Activated B cell treated with CpG ODN at 0.5 μM for 24 hours (primary cell): ENCODE results near the gene C10orf95. TPM values are rescaled to one million over a fixed set of nuclear protein-coding genes. Genes with fewer than 3 reads are reported as not detected.
"Not testable (repeated sequence)": the region's sequence is repeated elsewhere in the genome, so short reads cannot be mapped to it uniquely, and the experiment has no call there.

ENCODE experiments used
- ATAC-seq: fragments of 200-7000 bp; cut with Tn5 transposase; one replicate; pipeline ENCODE4 v1.10.0; 2021; ENCODE audit warnings: low read depth, mild to moderate bottlenecking, moderate library complexity
- CTCF ChIA-PET: fragments of 350-600 bp; sonication (Branson Sonifier 250); formaldehyde crosslinking; loops from one replicate; lab custom pipeline; 2021; ENCODE audit warnings: antibody characterized with exemption; lab: Charles Lee
- POLR2A ChIA-PET: fragments of 350-600 bp; sonication (Branson Sonifier 250); formaldehyde crosslinking; loops from one replicate; lab custom pipeline; 2021; ENCODE audit warnings: antibody characterized with exemption; lab: Charles Lee
- DNase-seq: peaks from one replicate; pipeline ENCODE4 v3.0.0; 2022
- H3K27ac Mint-ChIP-seq: one replicate; pipeline ENCODE4 v1.8.0; 2020; ENCODE audit warnings: mixed read lengths
- H3K27me3 Mint-ChIP-seq: one replicate; pipeline ENCODE4 v1.8.0; 2021; ENCODE audit warnings: mixed read lengths
- H3K36me3 Mint-ChIP-seq: one replicate; pipeline ENCODE4 v1.8.0; 2021; ENCODE audit warnings: low read depth, mixed read lengths
- H3K4me1 Mint-ChIP-seq: one replicate; pipeline ENCODE4 v1.8.0; 2021; ENCODE audit warnings: mixed read lengths
- H3K4me3 Mint-ChIP-seq: one replicate; pipeline ENCODE4 v1.8.0; 2020; ENCODE audit warnings: mild to moderate bottlenecking, mixed read lengths
- H3K9me3 Mint-ChIP-seq: one replicate; pipeline ENCODE4 v1.8.0; 2020; ENCODE audit warnings: mixed read lengths
- intact Hi-C: fragments of 100-400 bp; cut with micrococcal nuclease; formaldehyde crosslinking; loops from one replicate; pipeline ENCODE4 v1.15.1; 2024
- total RNA-seq: library from RNA; stranded (reverse); gene quantifications from 2 replicates; pipeline ENCODE4 v1.2.3, GENCODE V29; 2022
- TF ChIP-seq, protein P1 (sequence below): fragments of 200-600 bp; IDR thresholded peaks from one replicate; pipeline ENCODE4 v1.8.0; 2022; ENCODE audit warnings: antibody characterized with exemption, mild to moderate bottlenecking

Gene C10orf95, protein sequence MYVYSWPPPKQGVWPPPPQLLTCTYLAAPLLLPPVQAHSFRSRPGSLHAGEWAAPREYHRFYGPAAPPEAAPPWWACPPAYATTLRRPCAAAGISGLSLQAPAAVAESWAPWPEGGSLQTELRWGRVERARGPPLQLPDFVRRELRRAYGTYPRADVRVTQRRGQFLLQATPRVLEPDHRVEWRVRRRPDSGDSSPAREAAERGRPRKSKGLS
- 0.35 and 0.51 TPM in 2 replicates for total RNA-seq

DNA sequence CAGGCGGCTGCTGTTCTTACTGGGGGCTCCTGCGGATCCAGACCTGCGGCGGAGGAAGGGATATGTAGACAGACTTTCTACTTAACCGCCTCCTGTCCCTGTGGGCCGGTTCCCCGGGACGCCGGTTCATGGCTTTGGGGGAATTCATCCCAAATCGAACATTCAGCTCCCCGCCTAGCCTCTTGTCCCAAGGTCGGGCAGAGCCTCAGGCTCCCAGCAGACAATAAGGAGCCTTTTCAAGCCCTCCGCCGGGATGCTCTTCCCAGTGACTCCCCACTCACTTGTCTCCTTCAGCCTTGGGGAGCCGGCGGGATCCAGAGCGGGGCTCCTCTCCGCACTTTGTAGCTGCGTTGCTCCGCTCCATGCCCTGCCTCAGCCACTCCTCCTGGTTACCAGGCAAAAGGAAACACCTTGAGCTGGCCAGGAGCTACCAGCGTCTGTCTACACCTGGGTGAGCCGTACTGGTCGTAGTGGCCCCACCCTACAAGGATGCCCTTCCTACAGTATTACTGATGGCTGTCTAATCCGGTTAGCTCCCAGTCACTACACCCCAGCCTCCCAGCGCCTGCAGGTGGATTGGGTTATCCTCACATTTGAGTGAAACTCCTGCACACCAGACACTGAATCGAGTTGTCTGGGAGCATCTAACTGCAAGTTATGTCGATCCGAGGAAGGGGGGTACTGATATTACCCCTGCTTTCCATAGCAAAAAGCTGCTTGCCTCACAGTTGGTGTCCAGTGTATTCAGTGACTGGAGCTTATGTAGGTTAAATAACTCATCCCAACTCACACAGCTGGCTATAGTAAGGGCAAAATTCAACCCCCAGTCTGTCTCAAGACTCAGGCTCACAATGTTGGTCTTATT lies at the start of gene C10orf95:
C10orf95 (minus strand) TSS at position 439 of the 865 bp plus-strand sequence. CDS start 450 bp downstream, outside the sequence.
- Mint-ChIP-seq H3K36me3 (peaks cover 24% of the 10 kb centered on the region), H3K4me1 (peaks cover 24% of the 10 kb centered on the region), H3K9me3 (no peaks in the 10 kb centered on the region), H3K27ac (peak within 1 kb of the TSS; percentile 75), H3K27me3 (no peaks in the 10 kb centered on the region), H3K4me3 (peak within 1 kb of the TSS; percentile 79)
- ChIA-PET CTCF (interaction anchor here (1.0 to 2.1 kb wide), 4 partner anchors 16 to 221 kb away, joined by 3 to 10 read pairs (median 4); partner anchors contain the start of gene CUEDC2), POLR2A (interaction anchor here (0.6 to 6.2 kb wide), 17 partner anchors 10 to 629 kb away, joined by 3 to 104 read pairs (median 9); partner anchors contain the start of genes ACTR1A, CUEDC2, FBXL15 and NFKB2)
- intact Hi-C loops, result no loop called here
- no peak for DNase-seq
- no peak for ATAC-seq
- TF ChIP-seq, protein P1, sequence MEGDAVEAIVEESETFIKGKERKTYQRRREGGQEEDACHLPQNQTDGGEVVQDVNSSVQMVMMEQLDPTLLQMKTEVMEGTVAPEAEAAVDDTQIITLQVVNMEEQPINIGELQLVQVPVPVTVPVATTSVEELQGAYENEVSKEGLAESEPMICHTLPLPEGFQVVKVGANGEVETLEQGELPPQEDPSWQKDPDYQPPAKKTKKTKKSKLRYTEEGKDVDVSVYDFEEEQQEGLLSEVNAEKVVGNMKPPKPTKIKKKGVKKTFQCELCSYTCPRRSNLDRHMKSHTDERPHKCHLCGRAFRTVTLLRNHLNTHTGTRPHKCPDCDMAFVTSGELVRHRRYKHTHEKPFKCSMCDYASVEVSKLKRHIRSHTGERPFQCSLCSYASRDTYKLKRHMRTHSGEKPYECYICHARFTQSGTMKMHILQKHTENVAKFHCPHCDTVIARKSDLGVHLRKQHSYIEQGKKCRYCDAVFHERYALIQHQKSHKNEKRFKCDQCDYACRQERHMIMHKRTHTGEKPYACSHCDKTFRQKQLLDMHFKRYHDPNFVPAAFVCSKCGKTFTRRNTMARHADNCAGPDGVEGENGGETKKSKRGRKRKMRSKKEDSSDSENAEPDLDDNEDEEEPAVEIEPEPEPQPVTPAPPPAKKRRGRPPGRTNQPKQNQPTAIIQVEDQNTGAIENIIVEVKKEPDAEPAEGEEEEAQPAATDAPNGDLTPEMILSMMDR, result no peak

DNA sequence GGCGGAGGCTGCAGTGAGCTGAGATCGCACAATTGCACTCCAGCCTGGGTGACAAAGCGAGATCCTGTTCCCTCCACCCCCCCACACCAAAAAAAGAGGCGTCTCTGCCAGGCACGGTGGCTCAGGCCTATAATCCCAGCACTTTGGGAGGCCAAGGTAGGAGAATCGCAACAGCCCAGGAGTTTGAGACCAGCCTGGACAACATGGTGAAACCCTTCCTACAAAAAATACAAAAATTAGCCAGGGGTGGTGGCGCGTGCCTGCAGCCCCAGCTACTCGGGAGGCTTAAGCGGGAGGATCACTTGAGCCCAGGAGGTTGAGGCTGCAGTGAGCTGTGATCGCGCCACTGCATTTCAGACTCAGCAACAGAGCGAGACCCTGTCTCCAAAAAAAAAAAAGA lies 49.3 kb upstream of the C10orf95 start:
- not testable (repeated sequence) for H3K36me3 Mint-ChIP-seq, H3K9me3 Mint-ChIP-seq, ATAC-seq, DNase-seq, H3K27ac Mint-ChIP-seq, H3K27me3 Mint-ChIP-seq
- intact Hi-C loops, result loop anchor here (1.0 to 10.0 kb wide), 5 partner anchors 267 to 1966 kb away; partner anchors contain the start of genes BORCS7, BTRC, HIF1AN and KCNIP2
- H3K4me3 Mint-ChIP-seq, result peak overlapping the region; percentile 48
- POLR2A ChIA-PET, result interaction anchor here (0.5 to 2.3 kb wide), 4 partner anchors 50 to 267 kb away, joined by 4 to 19 read pairs (median 8); partner anchors contain the start of genes C10orf95 and CUEDC2
- CTCF ChIA-PET, result interaction anchor here (0.9 kb wide), 1 partner anchor 102 kb away, joined by 3 read pairs; no protein-coding TSS in a partner anchor
- H3K4me1 Mint-ChIP-seq, result peaks cover 25% of the 10 kb centered on the region

DNA sequence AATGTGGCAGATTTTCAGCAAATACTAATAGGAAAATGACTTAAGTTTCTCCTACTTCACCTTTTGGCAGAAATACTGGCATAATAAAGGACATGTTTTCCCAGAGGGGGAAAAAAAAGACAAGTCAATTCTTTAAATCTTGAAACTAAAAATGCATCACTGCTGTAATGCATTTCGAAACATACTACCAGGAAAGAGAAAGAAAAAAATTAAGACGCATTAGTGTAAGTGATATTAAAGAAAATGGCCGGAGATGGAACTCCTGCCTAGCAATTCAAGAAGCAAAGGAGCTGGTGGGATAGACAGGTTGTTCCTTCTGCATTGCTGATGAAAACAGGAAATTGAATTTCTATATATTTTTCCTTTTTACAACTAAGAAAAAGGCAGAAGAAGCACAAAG lies 48.0 kb upstream of the C10orf95 start:
- ATAC-seq (no peak), DNase-seq (no peak)
- H3K4me3 Mint-ChIP-seq, result no peak overlapping the region
- intact Hi-C loops, result no loop called here
- no peaks in the 10 kb centered on the region for H3K27me3 Mint-ChIP-seq
- TF ChIP-seq, protein P1, result no peak
- POLR2A ChIA-PET, result no interaction called here
- no peak overlapping the region for H3K27ac Mint-ChIP-seq
- H3K36me3 Mint-ChIP-seq, result peaks cover 6% of the 10 kb centered on the region
- H3K4me1 Mint-ChIP-seq, result peaks cover 15% of the 10 kb centered on the region
- CTCF ChIA-PET, result interaction anchor here (1.1 kb wide), 1 partner anchor 84 kb away, joined by 4 read pairs; no protein-coding TSS in a partner anchor
- H3K9me3 Mint-ChIP-seq, result no peaks in the 10 kb centered on the region

DNA sequence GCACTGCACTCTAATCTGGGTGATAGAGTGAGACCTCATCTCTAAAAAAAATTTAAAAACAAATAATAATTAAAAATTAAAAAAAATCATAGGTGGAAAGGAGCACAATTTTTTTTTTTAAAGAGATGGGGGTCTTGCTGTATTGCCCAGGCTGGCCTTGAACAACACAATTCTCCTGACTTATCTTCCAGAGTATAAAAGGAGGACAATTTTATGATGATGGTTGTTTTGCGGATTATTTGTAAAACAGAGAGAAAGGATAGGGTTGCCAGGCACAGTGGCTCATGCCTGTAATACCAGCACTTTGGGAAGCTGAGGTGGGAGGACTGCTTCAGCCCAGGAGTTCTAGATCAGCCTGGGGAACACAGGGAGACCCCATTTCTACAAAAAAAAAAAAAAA lies 46.2 kb upstream of the C10orf95 start:
- peaks cover 21% of the 10 kb centered on the region for H3K4me1 Mint-ChIP-seq
- no peaks in the 10 kb centered on the region for H3K27me3 Mint-ChIP-seq
- H3K36me3 Mint-ChIP-seq, result peaks cover 21% of the 10 kb centered on the region
- H3K27ac Mint-ChIP-seq, result no peak overlapping the region
- no peak for DNase-seq
- H3K9me3 Mint-ChIP-seq, result no peaks in the 10 kb centered on the region
- intact Hi-C loops, result no loop called here
- H3K4me3 Mint-ChIP-seq, result no peak overlapping the region
- no peak for ATAC-seq
- TF ChIP-seq, protein P1, result no peak
- ChIA-PET POLR2A (interaction anchor here (0.6 to 0.7 kb wide), 2 partner anchors 39 to 96 kb away, joined by 3 to 9 read pairs; no protein-coding TSS in a partner anchor), CTCF (interaction anchor here (0.7 kb wide), 1 partner anchor 87 kb away, joined by 3 read pairs; no protein-coding TSS in a partner anchor)

GRCh38 chr10:102493771-102494170 lies 42.4 kb upstream of the C10orf95 start:
- CTCF ChIA-PET, result no interaction called here

More at GRCh38 chr10:102493771-102494170, 42.4 kb upstream of the C10orf95 start:
- Mint-ChIP-seq H3K9me3 (no peaks in the 10 kb centered on the region), H3K36me3 (peaks cover 46% of the 10 kb centered on the region), H3K4me3 (no peak overlapping the region), H3K27me3 (no peaks in the 10 kb centered on the region), H3K27ac (no peak overlapping the region), H3K4me1 (peaks cover 17% of the 10 kb centered on the region)
- DNase-seq, result no peak
- POLR2A ChIA-PET, result no interaction called here
- intact Hi-C loops, result no loop called here
- ATAC-seq, result no peak
- TF ChIP-seq, protein P1, result no peak
